Astrocyte of the hippocampus (primary cell): Measurements from ENCODE around the gene TEX53.

Experiments used
- DNase-seq: peaks from one replicate; pipeline ENCODE4 v3.0.0; 2011; ENCODE audit warnings: low read depth, low spot score

TEX53 gene

GRCh38 chr9:114638404-114638803, 19.2 kb downstream of the TEX53 start:
- DNase-seq, result no peak

GRCh38 chr9:114634387-114634786, 23.2 kb downstream of the TEX53 start:
- DNase-seq, result no peak

DNA sequence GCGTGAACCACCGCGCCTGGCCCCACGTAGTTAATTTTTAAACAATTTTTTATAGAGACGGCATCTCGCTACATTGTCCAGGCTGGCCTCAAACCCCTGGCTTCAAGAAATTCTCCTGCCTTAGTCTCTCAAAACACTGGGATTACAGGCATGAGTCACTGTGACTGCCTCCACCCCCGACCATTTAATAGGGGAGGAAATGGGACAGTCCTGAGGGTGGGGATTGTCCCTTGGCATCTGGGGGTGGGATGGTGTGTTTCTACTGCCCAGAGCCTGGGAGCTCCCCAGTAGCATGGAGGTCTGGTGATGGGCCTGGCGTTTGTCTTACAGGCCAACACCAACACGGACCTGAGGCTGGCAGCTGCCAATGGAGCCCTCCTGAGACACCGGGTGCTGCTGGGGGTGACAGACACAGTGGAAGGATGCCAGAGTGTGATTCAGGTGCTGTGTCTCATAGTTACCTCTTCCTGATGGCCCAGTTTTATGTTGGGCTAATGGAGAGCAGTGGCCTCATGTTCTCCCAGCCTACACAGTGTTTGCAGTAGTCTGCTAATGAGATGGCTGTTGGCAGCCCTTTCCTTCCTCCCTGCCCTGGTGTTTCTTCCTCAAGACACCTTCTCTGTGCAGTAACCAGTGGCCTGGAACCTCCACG, 24.0 kb downstream of the TEX53 start:
- no peak for DNase-seq

DNA sequence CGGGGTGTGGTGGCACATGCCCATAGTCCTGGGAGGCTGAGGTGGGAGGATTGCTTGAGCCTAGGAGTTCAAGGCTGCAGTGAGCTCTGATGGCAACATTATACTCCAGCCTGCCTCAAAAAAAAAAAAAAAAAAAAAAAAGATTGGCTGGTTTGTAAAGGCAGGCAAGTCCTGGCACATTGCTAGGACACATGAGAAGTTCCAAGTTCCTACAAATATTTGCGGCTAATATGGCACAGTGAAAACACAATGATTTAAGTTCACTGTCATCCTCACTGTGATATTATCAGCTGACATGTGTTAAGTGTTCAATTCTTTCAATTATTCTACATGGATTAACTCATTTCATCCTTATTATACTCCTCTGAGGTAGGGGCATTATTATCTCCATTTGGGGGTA, 26.4 kb downstream of the TEX53 start:
- DNase-seq, result no peak

DNA sequence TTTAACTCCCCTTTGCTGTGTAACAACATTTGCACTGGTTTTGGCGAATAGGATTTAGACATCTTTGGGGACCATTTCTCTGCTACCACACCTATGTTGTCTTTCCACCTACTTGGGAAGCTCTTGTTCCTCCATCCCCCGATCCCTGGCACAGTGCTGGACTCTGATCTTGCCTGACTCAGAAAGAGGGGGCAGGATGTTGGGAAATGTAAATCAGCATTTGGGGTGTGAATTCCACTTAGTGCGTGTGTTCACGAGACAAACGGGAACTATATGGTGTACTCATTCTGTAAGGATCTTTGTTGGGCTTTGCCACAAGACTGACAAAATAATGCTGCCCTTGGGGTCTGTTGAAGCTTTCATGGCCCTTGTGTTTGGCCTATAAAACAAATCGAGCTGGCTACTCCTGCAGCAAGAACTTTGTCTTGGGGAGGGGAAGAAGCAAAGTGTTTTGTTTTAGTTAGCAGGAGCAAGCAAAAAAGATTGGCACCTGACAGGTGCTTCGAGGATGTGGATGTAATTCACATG, 28.0 kb downstream of the TEX53 start:
- no peak for DNase-seq

DNA sequence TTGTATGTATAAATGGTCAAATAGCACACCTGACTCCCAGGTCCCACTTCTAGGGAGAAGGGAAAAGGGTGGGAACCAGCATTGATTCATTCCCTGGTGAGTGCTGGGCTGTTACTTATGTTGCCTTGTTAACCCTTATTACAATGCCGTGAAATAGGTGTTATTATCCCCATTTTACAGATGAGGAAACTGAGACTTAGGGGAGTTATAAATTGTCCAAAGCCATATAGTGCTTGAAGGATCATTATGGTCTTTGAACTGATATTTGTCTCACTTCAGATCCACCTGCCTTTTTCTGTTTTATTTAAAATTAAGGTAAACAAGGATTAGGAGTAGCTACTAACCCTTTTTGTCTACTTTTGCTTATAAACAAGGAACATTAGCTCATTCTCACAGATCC, 30.1 kb downstream of the TEX53 start:
- no peak for DNase-seq

DNA sequence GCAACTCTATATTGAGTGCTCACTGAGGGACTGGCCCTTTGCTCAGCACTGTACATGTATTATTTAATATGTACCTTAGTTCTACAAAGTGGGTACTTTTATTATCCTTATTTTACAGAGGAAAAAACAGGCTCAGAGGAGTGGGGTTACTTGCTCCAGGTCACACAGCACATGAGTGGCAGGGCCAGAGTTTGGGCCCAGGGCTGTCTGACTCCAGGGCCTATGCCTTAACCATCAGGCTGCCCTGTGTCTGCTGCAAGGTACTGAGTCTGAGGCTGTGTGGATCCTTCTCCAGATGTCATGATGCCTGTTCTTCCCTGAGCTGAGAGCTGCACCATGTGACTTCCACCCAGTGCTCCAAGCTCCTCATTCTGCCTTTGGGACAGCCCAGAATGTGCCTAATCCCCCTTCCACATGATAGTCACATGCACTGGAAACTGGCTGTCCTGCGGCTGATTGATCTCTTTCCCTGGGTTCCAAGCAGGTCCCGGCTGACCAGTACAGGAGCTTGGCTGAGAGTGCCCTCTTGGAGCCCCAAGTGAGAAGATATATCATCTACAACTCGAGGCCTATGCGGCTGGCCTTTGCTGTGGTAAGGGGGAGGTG, 31.1 kb downstream of the TEX53 start:
- no peak for DNase-seq

DNA sequence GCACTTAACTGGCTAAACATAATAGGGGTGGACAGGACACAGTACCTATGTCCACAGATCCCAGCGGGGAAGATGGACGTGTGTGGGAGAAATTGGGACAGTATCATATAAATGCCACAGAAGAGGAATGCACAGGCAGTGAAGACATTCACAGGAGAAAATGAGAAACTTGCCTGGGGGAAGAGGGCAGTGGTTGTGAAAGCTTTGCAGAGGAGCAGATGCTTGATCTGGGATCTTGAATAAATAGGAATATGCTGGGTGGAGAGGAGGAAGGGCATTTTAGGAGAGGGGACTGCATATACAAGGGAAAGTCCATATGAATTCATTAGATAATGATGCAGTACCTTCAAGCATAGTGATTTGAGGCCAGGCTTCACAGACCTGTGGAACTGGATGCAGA, 32.9 kb downstream of the TEX53 start:
- DNase-seq, result no peak

DNA sequence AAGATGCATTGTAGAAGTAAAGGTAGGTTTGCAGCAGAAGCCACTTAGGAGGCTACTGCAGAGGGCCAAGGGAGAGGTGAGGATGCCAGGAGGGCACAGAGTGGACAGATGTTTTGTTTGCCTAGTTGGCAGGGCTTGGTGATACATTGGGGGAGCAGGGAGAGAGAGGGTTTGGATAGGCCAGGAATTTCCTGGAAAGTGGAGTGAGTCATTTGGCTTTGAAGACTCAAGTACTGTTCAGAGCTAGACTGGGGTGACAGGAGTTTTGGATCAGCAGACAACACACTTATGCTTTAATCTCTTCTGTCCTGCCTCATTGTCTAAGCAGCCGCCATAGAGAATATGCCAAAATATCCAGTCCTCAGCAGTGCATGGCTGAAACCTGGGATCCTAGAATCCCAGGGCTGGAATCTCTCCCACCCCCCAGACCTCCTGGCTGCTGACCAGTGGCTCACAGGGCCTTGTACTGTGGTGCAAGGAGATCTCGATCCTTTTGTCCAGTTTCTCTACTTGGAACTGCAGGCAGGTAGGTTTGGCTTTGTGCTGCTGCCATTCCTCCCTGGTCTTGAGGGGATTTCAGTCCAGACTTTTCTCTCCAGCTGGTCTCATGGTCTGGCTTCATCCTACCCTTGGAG, 35.5 kb downstream of the TEX53 start:
- DNase-seq, result peak; percentile 80

GRCh38 chr9:114621561-114621960, 36.0 kb downstream of the TEX53 start:
- no peak for DNase-seq

DNA sequence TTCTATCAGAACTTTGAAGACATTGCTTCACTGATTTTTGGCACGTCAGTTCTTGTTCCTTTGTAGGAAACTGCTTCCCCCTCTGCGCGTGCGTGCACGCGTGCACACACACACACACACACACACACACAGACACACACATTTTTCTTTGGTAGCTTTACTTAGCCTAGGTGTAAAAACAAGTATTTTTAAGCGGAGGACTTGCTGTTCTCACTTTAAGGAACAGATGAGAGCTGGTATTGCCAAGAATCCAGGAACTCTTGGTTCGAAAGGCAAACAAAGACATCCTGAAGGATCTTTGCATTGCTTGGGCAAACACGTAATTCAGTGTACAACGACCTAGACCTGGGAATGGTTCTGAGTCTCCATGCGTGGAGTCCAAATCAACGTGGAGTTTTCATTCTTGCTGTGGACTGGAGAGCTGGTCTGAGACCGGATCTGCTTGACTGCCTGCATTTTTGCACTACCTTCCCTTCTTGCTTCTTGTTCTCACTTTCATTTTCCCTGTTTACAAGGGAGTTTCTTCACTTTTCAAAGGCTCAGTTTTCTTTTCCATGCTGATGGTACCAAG, 38.3 kb downstream of the TEX53 start:
- DNase-seq, result no peak

GRCh38 chr9:114616684-114617520, 40.7 kb downstream of the TEX53 start:
- no peak for DNase-seq

DNA sequence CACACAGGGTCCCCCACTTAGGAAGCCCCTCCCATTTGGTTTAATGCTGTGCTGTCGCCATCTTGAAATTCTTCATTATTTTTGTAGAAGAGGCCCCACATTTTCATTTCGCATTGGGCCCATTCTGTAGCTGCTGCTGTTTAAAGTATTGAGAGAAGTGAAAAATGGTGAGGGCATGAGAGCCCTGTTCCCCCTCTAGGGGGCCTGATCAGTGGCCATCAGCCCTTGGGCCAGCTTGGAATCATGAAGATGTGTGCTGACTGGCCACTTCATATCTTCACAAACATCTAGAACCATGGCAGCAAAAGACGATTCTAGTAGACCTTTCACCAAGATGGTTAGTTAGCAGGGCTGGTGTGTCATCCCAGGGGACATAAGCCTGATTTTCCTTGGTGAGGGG, 43.2 kb downstream of the TEX53 start:
- no peak for DNase-seq

DNA sequence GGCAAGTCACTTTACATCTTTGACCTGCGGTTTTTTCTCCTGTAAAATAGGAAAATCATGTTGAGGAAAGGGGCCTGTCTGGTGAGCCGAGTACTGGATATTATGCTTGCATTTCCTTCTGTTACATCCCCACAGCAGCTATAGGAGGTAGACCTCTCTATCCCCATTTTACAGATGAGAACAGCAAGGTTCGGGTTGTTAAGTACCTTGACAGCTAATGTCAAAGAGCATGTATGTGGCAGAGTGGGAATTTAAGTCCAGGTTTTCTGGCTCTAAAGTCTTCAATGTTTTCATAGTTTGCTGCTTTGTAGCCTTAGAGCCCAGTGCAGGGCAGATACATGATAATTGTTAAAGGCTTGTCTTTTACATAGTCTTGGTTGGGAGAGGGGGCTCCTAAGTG, 43.7 kb downstream of the TEX53 start:
- no peak for DNase-seq

GRCh38 chr9:114613087-114613486, 44.5 kb downstream of the TEX53 start:
- DNase-seq, result no peak

GRCh38 chr9:114612272-114612923, 45.2 kb downstream of the TEX53 start:
- no peak for DNase-seq

DNA sequence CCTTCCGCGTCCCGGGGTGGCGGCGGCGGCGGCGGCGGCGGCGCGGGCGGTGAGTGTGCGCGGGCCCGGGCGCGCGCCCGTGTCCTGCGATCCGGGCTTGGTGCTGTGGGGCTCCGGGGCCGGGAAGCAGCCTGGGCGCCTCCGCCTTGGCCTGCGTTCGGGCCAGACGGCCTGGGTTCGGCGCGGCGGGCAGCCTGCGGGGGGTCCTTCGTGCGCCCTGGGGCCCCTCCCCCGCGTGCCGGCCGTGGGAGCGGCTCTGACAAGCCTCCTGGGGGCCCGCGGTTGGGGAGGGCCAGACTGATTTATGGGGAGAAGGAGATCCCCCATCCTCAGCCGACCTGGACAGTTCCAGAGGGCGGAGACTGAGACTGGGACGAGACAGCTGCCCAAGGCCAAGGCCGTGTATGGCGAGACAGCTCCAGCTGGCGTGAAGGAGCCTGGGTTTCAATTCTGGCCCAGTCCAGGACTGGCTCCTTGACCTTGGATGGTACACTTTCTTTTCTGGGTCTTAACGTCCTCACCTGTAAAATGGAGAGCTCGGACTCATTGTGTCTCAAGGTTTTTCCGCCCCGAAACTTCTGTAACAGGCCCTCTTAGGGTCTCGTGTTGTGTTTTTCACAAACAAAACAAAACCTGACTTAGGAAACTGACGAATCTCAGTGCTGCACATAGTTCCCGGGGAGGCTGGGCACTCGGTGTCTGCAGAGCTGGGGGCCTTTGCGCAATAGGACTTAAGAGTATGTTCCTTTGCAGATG, 45.9 kb downstream of the TEX53 start:
- peak; percentile 81 for DNase-seq

DNA sequence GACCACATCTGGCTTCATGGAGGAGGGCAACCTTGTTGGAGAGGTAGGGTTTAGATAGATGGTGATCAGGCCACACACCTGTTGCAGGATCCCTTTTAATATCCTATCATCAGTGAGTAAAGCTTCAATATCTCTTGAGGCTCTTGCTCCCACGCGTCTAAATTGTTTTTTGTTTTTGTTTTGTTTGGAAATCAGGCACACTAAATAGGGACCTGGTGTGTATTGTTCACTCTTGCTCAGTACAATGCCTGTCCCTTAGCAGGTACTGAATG, 49.1 kb downstream of the TEX53 start:
- DNase-seq, result no peak

DNA sequence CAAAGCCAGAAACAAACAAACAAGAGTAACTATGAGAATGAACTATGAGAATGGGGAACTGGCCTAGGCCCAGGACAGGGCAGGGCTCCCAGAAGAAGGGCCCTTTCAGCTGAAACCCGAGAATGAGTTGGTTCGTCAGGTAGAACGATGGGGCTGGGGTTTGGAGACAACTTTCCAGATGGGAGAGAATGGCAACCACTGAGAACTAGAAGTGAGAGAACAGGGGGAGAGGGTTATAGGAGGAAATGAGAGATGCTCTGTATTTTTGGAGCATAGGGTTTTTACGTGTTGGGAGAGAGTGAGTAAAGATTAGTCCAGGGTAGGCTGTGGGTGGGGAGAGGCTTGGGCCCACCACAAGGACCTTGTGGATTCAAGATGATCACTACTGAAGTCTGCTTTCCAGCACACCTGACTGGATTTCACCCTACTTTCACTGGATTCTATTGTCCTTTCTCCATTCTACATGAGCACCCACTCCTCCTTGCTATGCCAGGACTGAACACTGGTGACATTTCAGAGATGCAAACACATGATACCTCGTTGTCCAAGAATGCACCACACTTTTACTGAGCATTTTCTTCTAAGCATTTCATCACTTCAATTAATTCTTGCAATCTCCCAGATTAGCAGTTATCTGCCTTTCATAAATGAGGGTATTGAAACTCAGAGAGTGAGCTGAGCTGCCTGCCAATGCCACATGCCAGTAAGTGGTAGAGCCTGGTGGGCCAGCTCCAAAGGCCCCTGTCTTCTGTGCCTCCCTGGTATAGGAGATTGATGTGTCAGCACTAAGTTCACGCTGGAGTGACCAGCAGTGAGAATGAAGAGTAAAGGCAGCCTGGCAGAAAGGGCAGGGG, 49.7 kb downstream of the TEX53 start:
- no peak for DNase-seq
